Activated T-cell treated with anti-CD3 and anti-CD28 coated beads for 48 hours (primary cell): ENCODE data around the gene SNRPA.
"Not testable (repeated sequence)": the region's sequence is repeated elsewhere in the genome, so short reads cannot be mapped to it uniquely, and the experiment has no call there.

Experiments used
- DNase-seq: peaks from one replicate; pipeline ENCODE4 v3.0.0-alpha.2; 2020; ENCODE audit warnings: low read depth

The SNRPA gene

GRCh38 chr19:40777937-40778705, 27.1 kb downstream of the SNRPA start, which contains the start of gene RAB4B:
Gene RAB4B, plus strand, starts transcription at chr19:40778247. Its CDS starts 129 bp downstream, at chr19:40778376.
- peak; percentile 100 for DNase-seq

DNA sequence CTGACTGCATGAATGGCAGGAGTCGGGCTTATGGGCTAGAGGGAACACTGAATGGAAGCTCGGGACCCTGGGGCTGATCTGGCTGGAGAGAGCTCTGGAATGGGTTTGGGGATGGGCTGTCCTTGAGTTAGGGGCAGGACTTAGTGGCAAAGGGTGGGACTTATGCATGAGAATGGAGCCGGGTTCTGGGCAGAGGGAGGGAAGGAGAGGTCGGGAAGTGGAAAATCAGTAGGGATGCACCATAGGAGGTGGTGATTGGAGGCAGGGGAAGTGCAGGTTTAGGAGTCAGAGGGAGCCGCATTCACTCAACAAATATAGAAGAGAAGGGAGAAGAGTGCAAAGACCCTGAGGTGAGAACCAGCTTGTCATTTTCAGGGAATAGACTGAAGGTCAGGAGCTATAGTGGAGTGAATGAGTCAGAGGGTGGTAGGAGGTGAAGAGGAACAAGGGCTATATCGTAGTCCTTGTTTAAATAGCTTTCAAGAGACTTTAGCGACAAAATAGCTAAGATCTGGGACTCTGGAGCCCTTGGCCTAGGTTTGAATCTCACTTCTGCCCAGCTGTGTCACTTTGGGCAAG, 27.8 kb downstream of the SNRPA start:
- DNase-seq: no peak

GRCh38 chr19:40780582-40780981, 29.6 kb downstream of the SNRPA start:
- no peak for DNase-seq

GRCh38 chr19:40781140-40781539, 30.1 kb downstream of the SNRPA start:
- DNase-seq: no peak

GRCh38 chr19:40783711-40784110, 32.7 kb downstream of the SNRPA start:
- DNase-seq: no peak

DNA sequence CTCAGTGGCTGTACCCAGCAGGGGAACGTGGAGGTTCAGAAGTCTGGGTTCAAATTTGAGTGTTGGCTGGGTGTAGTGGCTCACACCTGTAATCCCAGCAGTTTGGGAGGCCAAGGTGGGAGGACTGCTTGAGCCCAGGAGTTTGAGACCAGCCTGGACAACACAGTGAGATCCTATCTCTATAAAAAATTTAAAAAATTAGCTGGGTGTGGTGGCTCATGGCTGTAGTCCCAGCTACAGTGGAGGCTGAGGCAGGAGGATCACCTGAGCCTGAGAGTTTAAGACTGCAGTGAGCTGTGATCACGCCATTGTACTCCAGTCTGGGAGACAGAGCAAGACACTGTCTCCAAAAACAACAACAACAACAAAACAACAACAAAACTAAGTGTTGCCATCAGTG, 33.1 kb downstream of the SNRPA start:
- DNase-seq: not testable (repeated sequence)

DNA sequence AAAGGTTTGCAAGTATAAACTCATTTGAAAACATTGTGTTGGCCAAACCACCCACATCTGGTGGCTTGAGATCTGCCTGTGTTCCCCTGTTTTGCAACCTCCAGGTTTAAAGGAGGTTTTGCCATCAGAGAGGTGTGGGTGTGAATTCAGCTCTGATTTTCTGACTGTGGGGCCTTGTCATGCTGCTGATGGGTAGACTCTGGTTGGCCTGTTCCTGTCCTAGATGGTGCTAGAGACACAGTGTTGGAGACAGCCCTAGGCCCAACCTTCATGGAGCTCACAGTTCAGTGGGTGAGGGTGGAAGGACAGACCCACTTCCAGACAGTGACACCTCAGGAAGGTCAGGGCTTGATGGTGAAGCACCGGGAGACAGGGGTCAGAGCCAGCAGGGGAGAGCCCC, 34.5 kb downstream of the SNRPA start:
- no peak for DNase-seq

GRCh38 chr19:40786060-40787037, 35.3 kb downstream of the SNRPA start:
- no peak for DNase-seq

GRCh38 chr19:40791349-40791748, 40.3 kb downstream of the SNRPA start:
- no peak for DNase-seq

DNA sequence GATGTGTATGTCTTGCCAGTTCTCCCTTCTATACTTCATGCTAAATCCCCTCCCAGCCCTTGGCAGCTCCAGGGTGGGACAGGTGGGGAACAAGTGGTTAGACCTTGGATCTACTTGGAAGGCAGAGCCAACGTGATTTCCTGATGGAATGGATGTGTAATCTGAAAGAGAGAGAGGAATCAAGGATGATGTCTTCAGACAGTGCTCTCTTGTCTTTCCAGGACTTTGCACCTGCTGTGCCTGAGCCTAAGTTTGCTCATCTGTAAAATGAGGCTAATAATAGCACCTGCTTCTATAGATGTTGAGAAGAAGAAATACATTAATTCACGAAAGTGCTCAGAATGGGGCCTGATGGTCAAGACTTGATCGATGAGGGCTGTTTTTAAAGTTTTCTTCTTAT, 41.0 kb downstream of the SNRPA start:
- DNase-seq: no peak

GRCh38 chr19:40797166-40797962, 46.4 kb downstream of the SNRPA start:
- no peak for DNase-seq

- peak; percentile 57 for DNase-seq
These were observed 47.1 kb downstream of the SNRPA start for GRCh38 chr19:40797963-40798682.

- DNase-seq: peak; percentile 100
These were observed 47.9 kb downstream of the SNRPA start, which contains the start of gene EGLN2 for GRCh38 chr19:40798683-40799557. Gene EGLN2, plus strand, starts transcription at chr19:40799191. Its CDS starts 1,382 bp downstream, at chr19:40800573.

DNA sequence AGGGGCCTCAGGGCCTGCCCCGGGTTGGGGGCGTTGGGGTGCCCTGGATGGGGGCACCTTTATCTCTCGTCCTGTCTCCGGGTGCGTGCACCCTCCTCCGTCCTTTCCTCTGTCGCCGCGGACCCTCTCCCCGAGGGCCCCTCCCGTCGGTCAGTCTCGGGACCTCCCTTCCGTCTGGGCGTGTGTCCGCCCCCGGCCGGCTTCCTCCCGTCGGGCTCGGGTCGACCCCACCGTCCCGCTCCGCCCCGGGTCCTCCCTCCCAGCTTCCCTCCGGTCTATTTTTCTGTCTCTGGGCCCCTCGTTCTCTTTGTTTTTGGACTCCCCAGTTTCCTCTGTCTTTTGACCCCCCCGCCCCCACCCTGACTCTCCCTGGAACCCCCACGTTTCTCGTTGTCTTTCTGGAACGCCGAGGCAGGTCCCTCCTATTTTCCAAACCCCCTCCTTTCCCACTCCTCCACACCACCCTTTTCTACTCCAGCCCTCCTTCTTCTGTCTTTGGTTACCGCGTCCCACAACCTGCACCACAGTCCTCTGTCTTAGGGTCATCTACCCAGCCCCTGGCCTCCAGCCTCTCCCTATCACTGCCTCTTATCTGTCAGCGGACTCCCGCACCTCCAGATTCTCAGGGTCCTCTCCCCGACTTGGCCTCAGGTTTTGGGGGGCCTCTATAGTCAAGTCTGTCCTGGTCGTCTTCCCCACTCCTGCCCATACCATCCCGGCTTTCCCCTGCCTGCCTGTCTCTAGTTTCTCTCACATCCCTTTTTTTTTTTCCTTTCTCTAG, 48.7 kb downstream of the SNRPA start:
- DNase-seq: no peak

- DNase-seq: no peak
These were observed 49.5 kb downstream of the SNRPA start for GRCh38 chr19:40800339-40800996.

DNA sequence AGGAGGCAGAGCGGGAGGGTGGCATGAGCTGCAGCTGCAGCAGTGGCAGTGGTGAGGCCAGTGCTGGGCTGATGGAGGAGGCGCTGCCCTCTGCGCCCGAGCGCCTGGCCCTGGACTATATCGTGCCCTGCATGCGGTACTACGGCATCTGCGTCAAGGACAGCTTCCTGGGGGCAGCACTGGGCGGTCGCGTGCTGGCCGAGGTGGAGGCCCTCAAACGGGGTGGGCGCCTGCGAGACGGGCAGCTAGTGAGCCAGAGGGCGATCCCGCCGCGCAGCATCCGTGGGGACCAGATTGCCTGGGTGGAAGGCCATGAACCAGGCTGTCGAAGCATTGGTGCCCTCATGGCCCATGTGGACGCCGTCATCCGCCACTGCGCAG, 50.0 kb downstream of the SNRPA start:
- no peak for DNase-seq

- DNase-seq: no peak
These were observed 50.7 kb downstream of the SNRPA start for GRCh38 chr19:40801426-40802299.
